NCI-H2029 (cell line): ENCODE results near the gene PRKN.

Experiments used
- DNase-seq: peaks from one replicate; lab custom pipeline; 2025; lab: John Stamatoyannopoulos, UW

PRKN gene

GRCh38 chr6:161660666-161661571, 1066.6 kb downstream of the PRKN start:
- no peak for DNase-seq

GRCh38 chr6:161658211-161658610, 1069.4 kb downstream of the PRKN start:
- no peak for DNase-seq

GRCh38 chr6:161654209-161654608, 1073.4 kb downstream of the PRKN start:
- DNase-seq, result no peak

GRCh38 chr6:161651949-161652348, 1075.6 kb downstream of the PRKN start:
- no peak for DNase-seq

- no peak for DNase-seq
Observed at GRCh38 chr6:161649841-161650240, 1077.7 kb downstream of the PRKN start.

GRCh38 chr6:161649068-161649467, 1078.5 kb downstream of the PRKN start:
- DNase-seq, result no peak

- DNase-seq, result no peak
Observed at GRCh38 chr6:161647234-161647633, 1080.3 kb downstream of the PRKN start.

- no peak for DNase-seq
Observed at GRCh38 chr6:161644521-161644920, 1083.0 kb downstream of the PRKN start.

- DNase-seq, result no peak
Observed at GRCh38 chr6:161641175-161641574, 1086.4 kb downstream of the PRKN start.

GRCh38 chr6:161639772-161640171, 1087.8 kb downstream of the PRKN start:
- DNase-seq, result no peak

GRCh38 chr6:161637658-161638057, 1089.9 kb downstream of the PRKN start:
- DNase-seq, result no peak

GRCh38 chr6:161636882-161637430, 1090.6 kb downstream of the PRKN start:
- no peak for DNase-seq

- no peak for DNase-seq
Observed at GRCh38 chr6:161635975-161636374, 1091.6 kb downstream of the PRKN start.

GRCh38 chr6:161634916-161635315, 1092.7 kb downstream of the PRKN start:
- no peak for DNase-seq

GRCh38 chr6:161631676-161632194, 1095.8 kb downstream of the PRKN start:
- no peak for DNase-seq

GRCh38 chr6:161630674-161631073, 1096.9 kb downstream of the PRKN start:
- no peak for DNase-seq

- DNase-seq, result no peak
Observed at GRCh38 chr6:161626132-161626676, 1101.4 kb downstream of the PRKN start.

- DNase-seq, result no peak
Observed at GRCh38 chr6:161624111-161624510, 1103.5 kb downstream of the PRKN start.

- DNase-seq, result no peak
Observed at GRCh38 chr6:161622779-161623178, 1104.8 kb downstream of the PRKN start.

GRCh38 chr6:161618831-161619454, 1108.6 kb downstream of the PRKN start:
- DNase-seq, result no peak

- no peak for DNase-seq
Observed at GRCh38 chr6:161613711-161614110, 1113.9 kb downstream of the PRKN start.

GRCh38 chr6:161608771-161609170, 1118.8 kb downstream of the PRKN start:
- DNase-seq, result no peak
